A549 (cell line): ENCODE measurements around the gene PDPN. TPM values are rescaled to one million over a fixed set of nuclear protein-coding genes. Genes with fewer than 3 reads are reported as not detected.

Experiments
- ATAC-seq, 2 experiments: fragments of 200-7000 bp in 1 of 2; fragments of >200 bp in 1 of 2; cut with Nextera tagmentation in 1 of 2; cut with Tn5 transposase in 1 of 2; 3 replicates each; pipeline versions ENCODE4 v1.8.0 to v1.9.1; 2018 to 2020; ENCODE audit warnings: mild to moderate bottlenecking in 1 of 2, moderate library complexity in 1 of 2
- CTCF ChIA-PET: fragments of 300-600 bp; sonication (Branson Sonifier 250); formaldehyde crosslinking; extraction: SDS; loops from one replicate; lab custom pipeline; 2021; ENCODE audit warnings: antibody characterized with exemption, inconsistent platforms; lab: Yijun Ruan, JAX
- POLR2A ChIA-PET: fragments of 350-600 bp; formaldehyde crosslinking; extraction: SDS; loops from one replicate; lab custom pipeline; 2021; ENCODE audit warnings: antibody characterized with exemption, inconsistent platforms; lab: Yijun Ruan, JAX
- DNase-seq, 2 experiments: peaks; one replicate each; pipeline versions ENCODE4 v3.0.0 to v3.0.0-alpha.2; 2011 to 2016; ENCODE audit warnings: low read depth in 1 of 2, low spot score in 1 of 2
- FAIRE-seq: peaks from 2 replicates; lab custom pipeline; 2011; peaks lifted over from hg19 to GRCh38; lab: Jason Lieb, UNC
- H3K27ac ChIP-seq, 2 experiments: fragments of >200 bp; sonication (Bioruptor Twin); formaldehyde crosslinking; 3 replicates each; pipeline ENCODE4 v1.5.1; 2016 to 2017
- H3K4me1 ChIP-seq: fragments of >200 bp; sonication (Bioruptor Twin); formaldehyde crosslinking; 3 replicates; pipeline ENCODE4 v1.6.1; 2016
- H3K4me2 ChIP-seq: fragments of >200 bp; sonication (Bioruptor Twin); formaldehyde crosslinking; 3 replicates; pipeline ENCODE4 v1.6.1; 2016
- H3K4me3 ChIP-seq: fragments of >200 bp; sonication (Bioruptor Twin); formaldehyde crosslinking; 3 replicates; pipeline ENCODE4 v1.5.1; 2016
- H3K9me3 ChIP-seq: fragments of >200 bp; sonication (Bioruptor Twin); formaldehyde crosslinking; 3 replicates; pipeline ENCODE4 v1.6.1; 2016
- CBX2 ChIP-seq: fragments of 200-600 bp; sonication (generic); IDR thresholded peaks from 2 replicates; pipeline ENCODE4 v1.6.1; 2016; ENCODE audit warnings: low read depth, mild to moderate bottlenecking, borderline replicate concordance
- CHD2 ChIP-seq: fragments of 150-350 bp; IDR thresholded peaks from 2 replicates; pipeline ENCODE4 v1.6.1; 2014; ENCODE audit warnings: low read length; ENCODE audit not compliant: partially characterized antibody
- CTCF ChIP-seq: fragments of >200 bp; sonication (Bioruptor Twin); formaldehyde crosslinking; IDR thresholded peaks from 3 replicates; pipeline ENCODE4 v1.5.1; 2016
- FOSB ChIP-seq: fragments of 250-450 bp; sonication (Bioruptor Pico); IDR thresholded peaks from 2 replicates; pipeline ENCODE4 v1.5.0; 2020; ENCODE audit warnings: mild to moderate bottlenecking, moderate library complexity
- HMGXB4 ChIP-seq: fragments of 250-450 bp; sonication (Bioruptor Pico); IDR thresholded peaks from 2 replicates; pipeline ENCODE4 v1.5.0; 2021; ENCODE audit warnings: mild to moderate bottlenecking, moderate library complexity, borderline replicate concordance
- HOXA7 ChIP-seq: fragments of 250-450 bp; sonication (Bioruptor Pico); IDR thresholded peaks from 2 replicates; pipeline ENCODE4 v1.5.0; 2020; ENCODE audit warnings: mild to moderate bottlenecking, moderate library complexity
- MYC ChIP-seq: IDR thresholded peaks from 2 replicates; pipeline ENCODE4 v1.6.1; 2012; ENCODE audit warnings: mild to moderate bottlenecking, inconsistent platforms, low read length, improper control_type of control experiment, borderline replicate concordance
- PHF8 ChIP-seq: fragments of 200-600 bp; sonication (generic); IDR thresholded peaks from 2 replicates; pipeline ENCODE4 v1.6.1; 2016; ENCODE audit warnings: low read depth, mild to moderate bottlenecking, antibody characterized with exemption, moderate library complexity, borderline replicate concordance
- POLR2AphosphoS2 ChIP-seq: conservative IDR thresholded peaks from 2 replicates; pipeline ENCODE4 v1.6.1; 2012; ENCODE audit warnings: low read length, improper control_type of control experiment, inconsistent platforms
- REST ChIP-seq: fragments of 200-600 bp; sonication (generic); IDR thresholded peaks from 2 replicates; pipeline ENCODE4 v1.6.1; 2016; ENCODE audit warnings: antibody characterized with exemption, mild to moderate bottlenecking, moderate library complexity
- RFX5 ChIP-seq: fragments of 450-650 bp; IDR thresholded peaks from 2 replicates; pipeline ENCODE4 v1.7.1; 2014; ENCODE audit warnings: antibody characterized with exemption, mild to moderate bottlenecking, moderate library complexity
- TP53 ChIP-seq: fragments of 250-450 bp; sonication (Bioruptor Pico); IDR thresholded peaks from 2 replicates; pipeline ENCODE4 v1.5.0; 2021; ENCODE audit warnings: mild to moderate bottlenecking, moderate library complexity
- USF2 ChIP-seq: fragments of 450-650 bp; IDR thresholded peaks from 2 replicates; pipeline ENCODE4 v1.6.1; 2014; ENCODE audit warnings: antibody characterized with exemption
- ZC3H11A ChIP-seq: fragments of 450-650 bp; IDR thresholded peaks from 2 replicates; pipeline ENCODE4 v1.6.1; 2014; ENCODE audit warnings: antibody characterized with exemption, mild to moderate bottlenecking
- ZSCAN20 ChIP-seq: fragments of 250-450 bp; sonication (Bioruptor Pico); IDR thresholded peaks from 2 replicates; pipeline ENCODE4 v1.8.0; 2022; ENCODE audit warnings: mild to moderate bottlenecking, moderate library complexity
- WGBS: methylation state at CpG from one replicate; pipeline ENCODE4 v1.1.6; 2017; ENCODE audit errors: missing lambda C conversion rate; 5-methylcytosine and 5-hydroxymethylcytosine counted together
- polyA plus RNA-seq, 4 experiments: library from polyadenylated mRNA; depleted of rRNA in 3 of 4; stranded (reverse); fragments of >200 nt; fragmentation: RNase III in 1 of 4; extraction: RNeasy Plus Mini Kit Qiagen cat#74134 plus additional on column Dnase treatment in 1 of 4; gene quantifications; 2 replicates in 3 of 4; 3 replicates in 1 of 4; pipeline ENCODE4 v1.2.3, GENCODE V29; 2011 to 2017
- TF ChIP-seq, protein P1 (sequence below): fragments of >200 bp; sonication (Bioruptor Twin); formaldehyde crosslinking; IDR thresholded peaks from 2 replicates; pipeline ENCODE4 v1.6.1; 2016
- TF ChIP-seq, protein P2 (sequence below): IDR thresholded peaks from 2 replicates; pipeline ENCODE4 v1.6.1; 2012

PDPN gene
- polyA plus RNA-seq, 2 of the 4 experiments (the other 2 are of a cell fraction) = not detected

- Histone ChIP-seq H3K9me3 (no peaks in the 10 kb centered on the region), H3K4me1 (no peaks in the 10 kb centered on the region), H3K4me2 (no peak overlapping the region), H3K27ac (no peak overlapping the region), H3K4me3 (no peak overlapping the region)
- WGBS = 47% methylated on average over 4 of the region's 4 CpGs
- ChIA-PET POLR2A (no interaction called here), CTCF (no interaction called here)
- TF ChIP-seq CHD2 (no peak), ZC3H11A (no peak), ZSCAN20 (CRISPR knock-in tag) (no peak), FOSB (CRISPR knock-in tag) (no peak), USF2 (no peak), MYC (no peak), REST (no peak), TP53 (CRISPR knock-in tag) (no peak), HOXA7 (CRISPR knock-in tag) (no peak), CTCF (no peak)
- TF ChIP-seq, protein P1, sequence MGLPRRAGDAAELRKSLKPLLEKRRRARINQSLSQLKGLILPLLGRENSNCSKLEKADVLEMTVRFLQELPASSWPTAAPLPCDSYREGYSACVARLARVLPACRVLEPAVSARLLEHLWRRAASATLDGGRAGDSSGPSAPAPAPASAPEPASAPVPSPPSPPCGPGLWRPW = no peak
- TF ChIP-seq, protein P2, sequence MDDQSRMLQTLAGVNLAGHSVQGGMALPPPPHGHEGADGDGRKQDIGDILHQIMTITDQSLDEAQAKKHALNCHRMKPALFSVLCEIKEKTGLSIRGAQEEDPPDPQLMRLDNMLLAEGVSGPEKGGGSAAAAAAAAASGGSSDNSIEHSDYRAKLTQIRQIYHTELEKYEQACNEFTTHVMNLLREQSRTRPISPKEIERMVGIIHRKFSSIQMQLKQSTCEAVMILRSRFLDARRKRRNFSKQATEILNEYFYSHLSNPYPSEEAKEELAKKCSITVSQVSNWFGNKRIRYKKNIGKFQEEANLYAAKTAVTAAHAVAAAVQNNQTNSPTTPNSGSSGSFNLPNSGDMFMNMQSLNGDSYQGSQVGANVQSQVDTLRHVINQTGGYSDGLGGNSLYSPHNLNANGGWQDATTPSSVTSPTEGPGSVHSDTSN = no peak
- FAIRE-seq (no peak), ATAC-seq (no peak), DNase-seq (no peak)
These were observed 47.1 kb upstream of the PDPN start for GRCh38 chr1:13536571-13536970.

GRCh38 chr1:13538832-13539231 is 44.8 kb upstream of the PDPN start:
- ATAC-seq = no peak
- H3K4me3 ChIP-seq = no peak overlapping the region
- no peak overlapping the region for H3K27ac ChIP-seq
- POLR2A ChIA-PET = no interaction called here
- no peak for FAIRE-seq
- H3K9me3 ChIP-seq = no peaks in the 10 kb centered on the region
- CTCF ChIA-PET = no interaction called here
- no peak for TF ChIP-seq CBX2
- no peak for DNase-seq
- no peak overlapping the region for H3K4me2 ChIP-seq
- 25% methylated on average over 2 of the region's 2 CpGs for WGBS
- H3K4me1 ChIP-seq = no peaks in the 10 kb centered on the region

DNA sequence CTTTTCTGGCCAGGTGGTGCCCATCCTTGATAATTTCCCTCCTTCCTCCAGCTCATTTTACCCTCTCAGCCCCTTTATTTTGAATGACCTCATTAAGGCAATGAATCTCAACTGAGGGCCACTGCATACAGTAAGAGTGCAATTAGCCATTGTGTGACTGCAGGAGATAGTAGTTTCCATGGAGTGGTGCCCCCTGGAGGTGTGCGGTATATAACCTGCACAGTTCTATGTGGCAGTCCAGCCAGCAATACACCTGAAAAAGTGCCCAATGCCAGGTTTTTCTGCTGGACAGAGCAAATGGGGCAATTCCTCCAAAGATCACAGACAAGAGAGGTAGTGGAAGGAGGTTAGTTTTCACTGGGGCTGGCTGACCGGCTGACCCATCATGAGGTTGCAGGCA is 43.9 kb upstream of the PDPN start:
- Histone ChIP-seq H3K27ac (no peak overlapping the region), H3K4me3 (no peak overlapping the region), H3K4me1 (no peaks in the 10 kb centered on the region), H3K4me2 (no peak overlapping the region), H3K9me3 (no peaks in the 10 kb centered on the region)
- FAIRE-seq = no peak
- DNase-seq = no peak
- ATAC-seq = no peak
- 88% methylated on average over 1 of the region's 2 CpGs for WGBS
- ChIA-PET CTCF (no interaction called here), POLR2A (no interaction called here)
- TF ChIP-seq HMGXB4 (no peak), PHF8 (no peak), RFX5 (no peak), ZSCAN20 (CRISPR knock-in tag) (no peak), REST (no peak), POLR2AphosphoS2 (no peak), HOXA7 (CRISPR knock-in tag) (no peak)
- TF ChIP-seq, protein P2 = no peak
